Measurements from ENCODE around the gene BSDC1. TPM values are rescaled to one million over a fixed set of nuclear protein-coding genes. Genes with fewer than 3 reads are reported as not detected.
"Not testable (repeated sequence)": the region's sequence is repeated elsewhere in the genome, so short reads cannot be mapped to it uniquely, and the experiment has no call there.

The BSDC1 gene
- total and polyA plus RNA-seq, 2 of the 13 experiments (the other 11 are each of a cell fraction or from before 2014, with no cell fraction given) = 40.3 to 64.2 TPM

DNA sequence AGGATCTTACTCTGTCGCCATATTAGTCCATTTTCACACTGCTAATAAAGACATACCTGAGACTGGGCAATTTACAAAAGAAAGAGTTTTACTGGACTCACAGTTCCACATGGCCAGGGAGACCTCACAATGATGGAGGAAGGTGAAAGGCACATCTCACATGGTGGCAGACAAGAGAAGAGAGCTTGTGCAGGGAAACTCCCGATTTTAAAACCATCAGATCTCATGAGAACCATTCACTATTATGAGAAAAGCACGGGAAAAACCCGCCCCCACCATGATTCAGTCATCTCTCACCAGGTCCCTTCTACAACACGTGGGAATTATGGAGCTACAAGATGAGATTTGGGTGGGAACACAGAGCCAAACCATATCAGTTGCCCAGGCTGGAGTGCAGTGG is 2.3 kb upstream of the BSDC1 start:
- H2AFZ ChIP-seq (ENCODE audit: low read length); H3K4me3 ChIP-seq (replicated peaks in 1 of 3; ENCODE audit: insufficient read depth in 1 of 3, low read depth in 2 of 3, low read length in 3 of 3); BruUV-seq (replicated peaks); H3K9ac ChIP-seq (ENCODE audit: insufficient read depth, low read depth, low read length); CTCF ChIA-PET (ENCODE audit: low intra/inter-chr PET ratio, low total read pairs); in situ Hi-C loops (cut with HindIII; ENCODE audit: extremely low pct_ligation_motif_present, low pct_unique_long_range_greater_than_20kb); H3K36me3 ChIP-seq (replicated peaks in 1 of 2; ENCODE audit: control insufficient read depth in 1 of 2, insufficient read depth in 2 of 2, low read length in 2 of 2); H3K4me2 ChIP-seq (ENCODE audit: low read depth, low read length); H3K9me3 ChIP-seq (ENCODE audit: low read length); DNase-seq (ENCODE audit: low spot score); H3K27ac ChIP-seq (ENCODE audit: extremely low read length, insufficient read depth, low read length); ATAC-seq; H4K20me1 ChIP-seq (ENCODE audit: insufficient read depth, low read length); FAIRE-seq; H3K27me3 ChIP-seq (ENCODE audit: control insufficient read depth in 1 of 2, insufficient read depth in 2 of 2, low read length in 2 of 2): not testable (repeated sequence)
- peaks cover 25% of the 10 kb centered on the region for H3K79me2 ChIP-seq (ENCODE audit: insufficient read depth, low read length)
- H3K4me1 ChIP-seq (ENCODE audit: insufficient read depth, low read length) = peaks cover 30% of the 10 kb centered on the region
- POLR2A ChIA-PET = interaction anchor here (1.4 kb wide), 1 partner anchor 53 kb away, joined by 3 read pairs; no protein-coding TSS in a partner anchor
- intact Hi-C loops (cut with micrococcal nuclease; ENCODE audit: unreplicated experiment) = loop anchor here (10.0 kb wide), 1 partner anchor 62 kb away; the partner anchor contains the start of gene MARCKSL1
- WGBS (ENCODE audit: low lambda C conversion rate) = 92% methylated on average over 5 of the region's 5 CpGs

DNA sequence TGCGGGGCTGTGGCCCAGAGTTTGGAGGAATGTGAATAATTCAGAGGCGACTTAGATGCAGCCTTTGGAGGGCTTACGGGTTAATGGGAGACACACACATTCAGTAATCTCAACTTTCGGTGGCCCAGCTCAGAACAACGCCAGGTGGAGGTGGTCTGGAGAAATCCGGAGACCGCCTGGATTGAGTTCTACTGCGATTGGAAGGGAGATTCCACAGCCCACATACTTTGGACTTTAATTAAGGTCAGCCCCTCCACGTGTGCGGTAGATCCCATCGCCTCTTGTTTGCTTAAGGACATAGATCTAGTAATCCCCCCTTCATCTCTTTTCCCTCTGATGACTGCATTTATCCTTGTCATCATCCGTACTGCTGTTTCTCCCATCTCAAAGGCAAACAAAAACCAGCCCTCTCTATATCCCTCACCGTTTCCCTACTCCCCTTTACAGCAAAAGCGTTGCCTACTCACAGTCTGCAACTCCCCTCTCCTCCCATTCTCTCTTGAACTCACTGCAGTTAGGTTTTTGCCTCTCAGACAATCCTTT is 720 bp upstream of the BSDC1 start:
- Histone ChIP-seq H2AFZ (ENCODE audit: low read length) (peak overlapping the region; percentile 48), H3K27me3 (ENCODE audit: control insufficient read depth in 1 of 2, insufficient read depth in 2 of 2, low read length in 2 of 2) (no peaks in the 10 kb centered on the region; a peak in 1 of 5 replicates), H3K79me2 (ENCODE audit: insufficient read depth, low read length) (peaks cover 37% of the 10 kb centered on the region), H3K9ac (ENCODE audit: insufficient read depth, low read depth, low read length) (peak overlapping the region; percentile 89), H3K9me3 (ENCODE audit: low read length) (no peaks in the 10 kb centered on the region), H4K20me1 (ENCODE audit: insufficient read depth, low read length) (no peaks in the 10 kb centered on the region), H3K4me2 (ENCODE audit: low read depth, low read length) (peak overlapping the region; percentile 87), H3K36me3 (replicated peaks in 1 of 2; ENCODE audit: control insufficient read depth in 1 of 2, insufficient read depth in 2 of 2, low read length in 2 of 2) (peaks cover 10 to 17% of the 10 kb centered on the region in 2 experiments; a peak in 4 of 5 replicates), H3K27ac (ENCODE audit: extremely low read length, insufficient read depth, low read length) (peak overlapping the region; percentile 96), H3K4me1 (ENCODE audit: insufficient read depth, low read length) (peaks cover 31% of the 10 kb centered on the region), H3K4me3 (replicated peaks in 1 of 3; ENCODE audit: insufficient read depth in 1 of 3, low read depth in 2 of 3, low read length in 3 of 3) (peak overlapping the region; percentile 55 to 99 (median 89))
- ATAC-seq = peak; percentile 33
- ChIA-PET CTCF (ENCODE audit: low intra/inter-chr PET ratio, low total read pairs) (no interaction called here), POLR2A (interaction anchor here (0.6 to 3.0 kb wide), 32 partner anchors 10 to 322 kb away, joined by 3 to 37 read pairs (median 6); partner anchors contain the start of genes CCDC28B, HDAC1, IQCC and KPNA6)
- in situ Hi-C loops (cut with HindIII; ENCODE audit: extremely low pct_ligation_motif_present, low pct_unique_long_range_greater_than_20kb) (no loop called here), intact Hi-C loops (cut with micrococcal nuclease; ENCODE audit: unreplicated experiment) (loop anchor here (2.0 to 10.0 kb wide), 2 partner anchors 44 to 60 kb away; partner anchors contain the start of gene MARCKSL1)
- BruUV-seq (replicated peaks) = TSS peak; percentile 97
- FAIRE-seq = peak; percentile 54
- 6% methylated on average over 7 of the region's 14 CpGs for WGBS (ENCODE audit: low lambda C conversion rate)
- peak; percentile 56 for DNase-seq (ENCODE audit: low spot score)
- TF ChIP-seq, protein P1, sequence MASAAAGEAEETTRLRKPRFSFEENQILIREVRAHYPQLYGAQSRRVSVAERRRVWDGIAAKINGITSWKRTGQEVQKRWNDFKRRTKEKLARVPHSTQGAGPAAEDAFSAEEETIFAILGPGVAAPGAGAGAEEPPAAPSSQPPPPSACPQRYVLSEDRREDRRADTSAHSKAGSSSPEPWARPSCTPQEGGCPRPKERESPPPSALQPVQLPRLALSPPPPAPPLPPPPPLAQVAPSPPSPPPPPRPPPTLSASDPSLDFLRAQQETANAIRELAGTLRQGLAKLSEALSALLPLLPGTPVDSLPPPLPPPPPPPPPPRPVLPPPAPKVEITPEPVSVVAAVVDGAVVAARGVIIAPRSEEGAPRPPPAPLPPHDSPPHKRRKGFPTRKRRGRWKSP (CRISPR knock-in tag; IDR thresholded peaks at IDR 0.05) = no peak
- TF ChIP-seq RARA (CRISPR knock-in tag; IDR thresholded peaks at IDR 0.05) (0 out of 2 replicates have a peak, but pooled peaks have one; percentile 10), MXD4 (CRISPR knock-in tag; IDR thresholded peaks at IDR 0.05) (no peak), MTA3 (CRISPR knock-in tag; IDR thresholded peaks at IDR 0.05) (no peak), KDM4B (CRISPR knock-in tag; IDR thresholded peaks at IDR 0.05) (no peak), FOXA1 (IDR thresholded peaks at IDR 0.05) (no peak), FOXA1 (CRISPR knock-in tag; IDR thresholded peaks at IDR 0.05) (peak; percentile 18; the same call in 1 of the 2 replicates), KLF15 (CRISPR knock-in tag; IDR thresholded peaks at IDR 0.05; ENCODE audit: borderline replicate concordance) (no peak), MAZ (IDR thresholded peaks at IDR 0.05; ENCODE audit: borderline replicate concordance, low read depth, low read length) (no peak), MAZ (CRISPR knock-in tag; IDR thresholded peaks at IDR 0.05; ENCODE audit: low read depth) (0 out of 2 replicates have a peak, but pooled peaks have one; percentile 6), ZNF296 (CRISPR knock-in tag; conservative IDR thresholded peaks at IDR 0.05) (0 out of 2 replicates have a peak, but pooled peaks have one; percentile 29), TBX2 (CRISPR knock-in tag; IDR thresholded peaks at IDR 0.05; ENCODE audit: borderline replicate concordance) (no peak; the same call in 1 of the 2 replicates), ZFP1 (CRISPR knock-in tag; IDR thresholded peaks at IDR 0.05) (no peak), ZNF761 (CRISPR knock-in tag; conservative IDR thresholded peaks at IDR 0.05) (0 out of 2 replicates have a peak, but pooled peaks have one; percentile 21), ARHGAP35 (CRISPR knock-in tag; IDR thresholded peaks at IDR 0.05; ENCODE audit: borderline replicate concordance) (0 out of 2 replicates have a peak, but pooled peaks have one; percentile 36), ZNF468 (CRISPR knock-in tag; IDR thresholded peaks at IDR 0.05) (no peak), NONO (IDR thresholded peaks at IDR 0.05) (no peak), NONO (CRISPR knock-in tag; conservative IDR thresholded peaks at IDR 0.05) (no peak), NFKB2 (CRISPR knock-in tag; IDR thresholded peaks at IDR 0.05; ENCODE audit: borderline replicate concordance) (no peak)

All from HepG2 (cell line).